Hepatocyte (in vitro differentiated cells): ENCODE data around the gene BRINP3. TPM values are rescaled to one million over a fixed set of nuclear protein-coding genes. Genes with fewer than 3 reads are reported as not detected.
A peak's percentile ranks its signal among the peaks of the same experiment; 100 is the strongest.

ENCODE experiments used
- DNase-seq: peaks from one replicate; pipeline ENCODE4 v3.0.0-alpha.2; 2016; ENCODE audit warnings: low spot score
- H2AFZ ChIP-seq: fragments of 200-600 bp; sonication (generic); 2 replicates; pipeline ENCODE4 v1.6.0; 2016; ENCODE audit warnings: antibody characterized with exemption, mild to moderate bottlenecking
- H3K27ac ChIP-seq: fragments of 200-600 bp; sonication (generic); 2 replicates; pipeline ENCODE4 v1.5.1; 2016; ENCODE audit warnings: mild to moderate bottlenecking
- H3K27me3 ChIP-seq: fragments of 200-600 bp; sonication (generic); 2 replicates; pipeline ENCODE4 v1.6.1; 2016
- H3K36me3 ChIP-seq: fragments of 200-600 bp; sonication (generic); replicated peaks from 2 replicates; pipeline ENCODE4 v1.5.1; 2016; ENCODE audit warnings: low read depth; ENCODE audit not compliant: insufficient read depth
- H3K4me1 ChIP-seq: fragments of 200-600 bp; sonication (generic); 2 replicates; pipeline ENCODE4 v1.5.1; 2016; ENCODE audit warnings: mild to moderate bottlenecking, moderate library complexity; ENCODE audit not compliant: insufficient read depth
- H3K4me2 ChIP-seq: fragments of 200-600 bp; sonication (generic); 2 replicates; pipeline ENCODE4 v1.6.0; 2016
- H3K4me3 ChIP-seq: fragments of 200-600 bp; sonication (generic); 2 replicates; pipeline ENCODE4 v1.5.1; 2016; ENCODE audit warnings: mild to moderate bottlenecking
- H3K79me2 ChIP-seq: fragments of 200-600 bp; sonication (generic); 2 replicates; pipeline ENCODE4 v1.6.0; 2017; ENCODE audit warnings: mild to moderate bottlenecking
- H3K9me2 ChIP-seq: fragments of 200-600 bp; sonication (generic); replicated peaks from 2 replicates; pipeline ENCODE4 v1.6.0; 2017; ENCODE audit warnings: mild to moderate bottlenecking; ENCODE audit not compliant: insufficient read depth
- H3K9me3 ChIP-seq: fragments of 200-600 bp; sonication (generic); 2 replicates; pipeline ENCODE4 v1.5.1; 2016; ENCODE audit warnings: low read depth, mild to moderate bottlenecking
- H4K20me1 ChIP-seq: fragments of 200-600 bp; sonication (generic); 2 replicates; pipeline ENCODE4 v1.6.0; 2016; ENCODE audit warnings: mild to moderate bottlenecking; ENCODE audit not compliant: insufficient read depth, poor library complexity, severe bottlenecking
- CTCF ChIP-seq: fragments of 200-600 bp; sonication (generic); IDR thresholded peaks from 2 replicates; pipeline ENCODE4 v1.5.1; 2016; ENCODE audit warnings: antibody characterized with exemption, mild to moderate bottlenecking; ENCODE audit not compliant: poor library complexity
- EZH2 ChIP-seq: fragments of 200-600 bp; sonication (generic); IDR thresholded peaks from 2 replicates; pipeline ENCODE4 v1.6.1; 2016; ENCODE audit warnings: antibody characterized with exemption, mild to moderate bottlenecking, borderline replicate concordance
- EZH2phosphoT487 ChIP-seq: fragments of 200-600 bp; sonication (generic); IDR thresholded peaks from one replicate; pipeline ENCODE4 v1.6.1; 2018; ENCODE audit warnings: antibody characterized with exemption, mild to moderate bottlenecking, low read depth, moderate library complexity; ENCODE audit not compliant: unreplicated experiment, severe bottlenecking
- WGBS: methylation state at CpG from one replicate; pipeline ENCODE4 v1.1.6; 2016; ENCODE audit warnings: low lambda C conversion rate; ENCODE audit errors: missing lambda C conversion rate; 5-methylcytosine and 5-hydroxymethylcytosine counted together
- polyA plus RNA-seq: library from polyadenylated mRNA; unstranded; fragments of >200 nt; fragmentation: Nextera tagmentation; extraction: Ambion mirVana; gene quantifications from 2 replicates; pipeline ENCODE4 v1.2.1, GENCODE V29; 2016
- total RNA-seq: library from RNA; depleted of rRNA; stranded (reverse); fragments of >200 nt; gene quantifications from 2 replicates; pipeline ENCODE4 v1.2.3, GENCODE V29; 2014

Gene BRINP3
- total and polyA plus RNA-seq, 2 experiments from 2014 or later = 15.3 to 37.9 TPM

GRCh38 chr1:190373705-190374336 lies 103.8 kb downstream of the BRINP3 start:
- H3K27ac ChIP-seq = no peak overlapping the region
- H3K9me2 ChIP-seq = no peaks in the 10 kb centered on the region
- no peaks in the 10 kb centered on the region for H4K20me1 ChIP-seq
- H3K79me2 ChIP-seq = no peaks in the 10 kb centered on the region
- no peak overlapping the region for H3K4me2 ChIP-seq
- TF ChIP-seq EZH2phosphoT487 = no peak
- TF ChIP-seq CTCF = peak; percentile 54
- no peak for TF ChIP-seq EZH2
- H3K4me3 ChIP-seq = no peak overlapping the region
- 56% methylated on average over 2 of the region's 2 CpGs for WGBS
- H3K9me3 ChIP-seq = no peaks in the 10 kb centered on the region
- H2AFZ ChIP-seq = no peak overlapping the region
- H3K4me1 ChIP-seq = no peaks in the 10 kb centered on the region
- DNase-seq = peak; percentile 37
- H3K27me3 ChIP-seq = no peaks in the 10 kb centered on the region
- no peaks in the 10 kb centered on the region for H3K36me3 ChIP-seq

- 97% methylated on average over 4 of the region's 4 CpGs for WGBS
- H3K27me3 ChIP-seq = no peaks in the 10 kb centered on the region
- H3K9me3 ChIP-seq = no peaks in the 10 kb centered on the region
- no peak for TF ChIP-seq EZH2
- TF ChIP-seq CTCF = no peak
- no peak for TF ChIP-seq EZH2phosphoT487
- no peaks in the 10 kb centered on the region for H3K4me1 ChIP-seq
- no peak overlapping the region for H2AFZ ChIP-seq
- no peak for DNase-seq
- H3K27ac ChIP-seq = no peak overlapping the region
- H3K4me3 ChIP-seq = no peak overlapping the region
- H4K20me1 ChIP-seq = no peaks in the 10 kb centered on the region
- H3K36me3 ChIP-seq = no peaks in the 10 kb centered on the region
- no peak overlapping the region for H3K4me2 ChIP-seq
- H3K79me2 ChIP-seq = no peaks in the 10 kb centered on the region
- no peaks in the 10 kb centered on the region for H3K9me2 ChIP-seq
Observed at GRCh38 chr1:190367200-190367599, 110.5 kb downstream of the BRINP3 start.

GRCh38 chr1:190365283-190365682 lies 112.4 kb downstream of the BRINP3 start:
- TF ChIP-seq EZH2 (no peak), CTCF (no peak), EZH2phosphoT487 (no peak)
- Histone ChIP-seq H3K27me3 (no peaks in the 10 kb centered on the region), H3K79me2 (no peaks in the 10 kb centered on the region), H3K4me3 (no peak overlapping the region), H3K4me2 (no peak overlapping the region), H3K4me1 (no peaks in the 10 kb centered on the region), H2AFZ (no peak overlapping the region), H3K9me2 (no peaks in the 10 kb centered on the region), H4K20me1 (no peaks in the 10 kb centered on the region), H3K9me3 (no peaks in the 10 kb centered on the region), H3K36me3 (no peaks in the 10 kb centered on the region), H3K27ac (no peak overlapping the region)
- WGBS = 89% methylated on average over 1 of the region's 1 CpG
- no peak for DNase-seq
